Omental fat pad (tissue), 4 donors: ENCODE results near the gene RGS17. TPM values are rescaled to one million over a fixed set of nuclear protein-coding genes. Genes with fewer than 3 reads are reported as not detected.

Source experiments
- ATAC-seq: fragments of 150-250 bp; one replicate; pipeline ENCODE4 v1.9.1; 2016; ENCODE audit warnings: mild to moderate bottlenecking, moderate library complexity; ENCODE audit not compliant: low FRiP score
- DNase-seq: peaks from one replicate; pipeline ENCODE4 v3.0.0-alpha.2; 2019; ENCODE audit warnings: low spot score
- CTCF ChIP-seq, 3 donors: fragments of 450-650 bp; IDR thresholded peaks; one replicate each; pipeline ENCODE4 v1.5.1; 2016 to 2017; ENCODE audit warnings: antibody characterized with exemption in 3 of 3, mild to moderate bottlenecking in 3 of 3, moderate library complexity in 2 of 3
- total RNA-seq, 4 donors: library from RNA; depleted of rRNA; stranded (reverse); fragments of >200 nt; gene quantifications; one replicate each; pipeline ENCODE4 v1.1.0, GENCODE V29; 2016

RGS17 gene
- total RNA-seq, 4 donors from 2014 or later: 0.47 to 7.4 (median 3.0) TPM

- no peak for TF ChIP-seq CTCF (IDR thresholded peaks at IDR 0.05)
- no peak for ATAC-seq
- no peak for DNase-seq
Observed at GRCh38 chr6:153162172-153162571, 31.1 kb upstream of the RGS17 start.

- TF ChIP-seq CTCF (IDR thresholded peaks at IDR 0.05): no peak
- no peak for DNase-seq
- ATAC-seq: no peak
Observed at GRCh38 chr6:153160221-153160620, 29.1 kb upstream of the RGS17 start.

GRCh38 chr6:153150752-153151440 lies 19.8 kb upstream of the RGS17 start:
- TF ChIP-seq CTCF (IDR thresholded peaks at IDR 0.05): no peak
- no peak for DNase-seq

GRCh38 chr6:153150371-153150751 lies 19.3 kb upstream of the RGS17 start:
- DNase-seq (no peak), ATAC-seq (no peak)

More at GRCh38 chr6:153150752-153151440, 19.8 kb upstream of the RGS17 start:
- ATAC-seq: no peak

GRCh38 chr6:153149891-153150290 lies 18.8 kb upstream of the RGS17 start:
- DNase-seq (no peak), ATAC-seq (no peak)
- TF ChIP-seq CTCF (IDR thresholded peaks at IDR 0.05): no peak

More at GRCh38 chr6:153150371-153150751, 19.3 kb upstream of the RGS17 start:
- TF ChIP-seq CTCF (IDR thresholded peaks at IDR 0.05): no peak

- ATAC-seq: no peak
- TF ChIP-seq CTCF (IDR thresholded peaks at IDR 0.05): no peak
- DNase-seq: no peak
Observed at GRCh38 chr6:153146413-153146812, 15.3 kb upstream of the RGS17 start.

- DNase-seq: no peak
- ATAC-seq: no peak
- no peak for TF ChIP-seq CTCF (IDR thresholded peaks at IDR 0.05)
Observed at GRCh38 chr6:153145591-153145990, 14.5 kb upstream of the RGS17 start.
